Measurements from ENCODE around the gene PDE7B. TPM values are rescaled to one million over a fixed set of nuclear protein-coding genes. Genes with fewer than 3 reads are reported as not detected.

Gene PDE7B
- total RNA-seq, 4 donors from 2014 or later = 7.8 to 13.7 (median 8.6) TPM

DNA sequence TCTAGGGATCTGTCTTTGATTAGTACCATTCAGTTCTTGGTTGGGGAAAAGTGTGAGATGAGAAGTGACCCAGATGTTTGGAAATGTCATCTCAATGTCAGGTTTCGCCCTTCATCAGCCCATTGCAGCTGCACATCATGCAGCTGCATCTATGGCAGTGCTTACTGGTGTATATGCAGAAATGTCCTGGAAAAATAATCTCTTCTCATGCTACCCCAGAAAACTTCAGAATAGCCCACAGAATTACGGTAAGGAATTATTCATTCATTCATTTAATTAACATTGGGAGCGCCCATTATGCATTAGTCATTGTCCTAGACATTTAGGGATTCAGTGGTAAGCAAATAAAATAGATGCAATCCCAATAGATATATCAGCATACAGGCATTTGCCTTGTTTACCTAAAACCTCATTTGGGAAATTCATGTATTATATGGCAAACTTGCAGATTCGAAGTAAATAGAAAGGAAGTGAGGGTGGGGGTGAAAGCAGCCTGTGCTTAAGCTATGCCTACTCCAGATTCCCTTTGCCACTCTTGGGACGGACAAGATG, 89.2 kb downstream of the PDE7B start:
- Histone ChIP-seq H3K4me1 (no peaks in the 10 kb centered on the region), H3K36me3 (no peaks in the 10 kb centered on the region), H3K9me3 (no peaks in the 10 kb centered on the region), H3K27ac (no peak overlapping the region), H3K4me3 (replicated peaks in 1 of 3) (no peak overlapping the region), H3K27me3 (no peaks in the 10 kb centered on the region)
- TF ChIP-seq, protein P1, sequence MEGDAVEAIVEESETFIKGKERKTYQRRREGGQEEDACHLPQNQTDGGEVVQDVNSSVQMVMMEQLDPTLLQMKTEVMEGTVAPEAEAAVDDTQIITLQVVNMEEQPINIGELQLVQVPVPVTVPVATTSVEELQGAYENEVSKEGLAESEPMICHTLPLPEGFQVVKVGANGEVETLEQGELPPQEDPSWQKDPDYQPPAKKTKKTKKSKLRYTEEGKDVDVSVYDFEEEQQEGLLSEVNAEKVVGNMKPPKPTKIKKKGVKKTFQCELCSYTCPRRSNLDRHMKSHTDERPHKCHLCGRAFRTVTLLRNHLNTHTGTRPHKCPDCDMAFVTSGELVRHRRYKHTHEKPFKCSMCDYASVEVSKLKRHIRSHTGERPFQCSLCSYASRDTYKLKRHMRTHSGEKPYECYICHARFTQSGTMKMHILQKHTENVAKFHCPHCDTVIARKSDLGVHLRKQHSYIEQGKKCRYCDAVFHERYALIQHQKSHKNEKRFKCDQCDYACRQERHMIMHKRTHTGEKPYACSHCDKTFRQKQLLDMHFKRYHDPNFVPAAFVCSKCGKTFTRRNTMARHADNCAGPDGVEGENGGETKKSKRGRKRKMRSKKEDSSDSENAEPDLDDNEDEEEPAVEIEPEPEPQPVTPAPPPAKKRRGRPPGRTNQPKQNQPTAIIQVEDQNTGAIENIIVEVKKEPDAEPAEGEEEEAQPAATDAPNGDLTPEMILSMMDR (IDR thresholded peaks at IDR 0.05) = no peak
- no peak for TF ChIP-seq POLR2A (IDR thresholded peaks at IDR 0.05)
- DNase-seq = no peak
- intact Hi-C loops (cut with DNase I) = no loop called here
- 57 to 96% methylated on average over 5 of the region's 5 CpGs for WGBS, 2 donors

DNA sequence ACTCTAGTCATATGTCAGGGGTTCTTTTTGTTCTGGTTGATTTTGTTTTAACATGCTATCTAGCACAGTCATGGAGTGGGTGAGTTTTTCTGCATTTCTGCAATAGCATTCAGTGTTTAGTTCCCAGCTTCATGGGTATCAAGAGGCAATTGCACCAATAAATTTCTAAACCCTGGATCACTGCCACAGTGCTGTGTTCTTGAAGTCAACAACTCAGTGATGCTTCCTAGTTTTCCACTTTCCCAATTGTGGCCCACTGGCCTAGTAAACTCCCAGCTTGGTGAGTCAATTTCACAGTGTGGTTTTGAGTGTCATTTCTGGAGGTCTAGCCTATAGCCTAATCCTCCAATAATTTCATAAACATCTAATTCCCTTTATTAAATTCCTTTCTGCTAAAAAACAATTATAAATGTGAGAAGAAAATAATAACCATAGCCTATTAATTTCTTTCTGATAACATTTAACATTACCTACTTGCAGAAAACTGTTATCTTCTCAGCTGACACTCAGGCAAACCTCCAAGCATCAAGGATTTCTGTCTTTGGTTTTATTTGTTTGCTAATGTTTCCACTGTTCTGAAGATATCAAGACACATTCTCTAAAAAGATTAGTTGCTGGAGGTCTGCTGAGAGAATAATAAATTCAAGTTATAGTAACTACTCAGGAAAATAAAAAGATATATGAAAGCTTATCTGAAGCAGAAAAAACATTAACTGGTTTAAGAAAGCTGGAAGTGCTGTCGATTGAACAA, 89.9 kb downstream of the PDE7B start:
- H3K27ac ChIP-seq = no peak overlapping the region
- no peaks in the 10 kb centered on the region for H3K27me3 ChIP-seq
- H3K36me3 ChIP-seq = no peaks in the 10 kb centered on the region
- H3K4me1 ChIP-seq = no peaks in the 10 kb centered on the region
- no peak overlapping the region for H3K4me3 ChIP-seq (replicated peaks in 1 of 3)
- intact Hi-C loops (cut with DNase I) = no loop called here
- TF ChIP-seq, protein P1 (IDR thresholded peaks at IDR 0.05) = no peak
- no peak for TF ChIP-seq POLR2A (IDR thresholded peaks at IDR 0.05)
- 93 to 94% methylated on average over 1 of the region's 1 CpG for WGBS, 2 donors
- no peak for DNase-seq
- H3K9me3 ChIP-seq = no peaks in the 10 kb centered on the region

DNA sequence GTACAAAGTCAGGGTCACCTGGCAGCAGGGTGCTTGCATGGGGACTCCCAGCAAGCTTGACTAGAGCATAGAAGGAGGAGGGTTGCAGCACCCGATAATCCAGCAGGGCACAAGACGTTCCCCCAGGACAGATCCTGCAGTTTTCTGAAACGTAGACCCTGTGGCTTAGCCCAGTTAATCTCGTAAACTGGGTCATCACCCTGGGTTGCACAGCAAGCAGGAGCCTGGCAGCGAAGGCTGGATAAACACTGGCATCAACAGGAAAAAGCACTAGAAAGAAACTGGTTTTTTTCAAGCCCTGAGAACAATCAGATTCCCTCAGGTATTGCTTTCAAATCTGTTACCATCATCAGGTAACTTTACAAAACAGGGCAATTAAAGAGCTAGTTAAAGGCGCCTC, 92.6 kb downstream of the PDE7B start:
- Histone ChIP-seq H3K4me1 (no peaks in the 10 kb centered on the region), H3K36me3 (no peaks in the 10 kb centered on the region), H3K9me3 (no peaks in the 10 kb centered on the region), H3K27me3 (no peaks in the 10 kb centered on the region), H3K4me3 (replicated peaks in 1 of 3) (no peak overlapping the region), H3K27ac (no peak overlapping the region)
- TF ChIP-seq, protein P1 (IDR thresholded peaks at IDR 0.05) = no peak
- intact Hi-C loops (cut with DNase I) = no loop called here
- no peak for DNase-seq
- WGBS, 2 donors = 87 to 88% methylated on average over 6 of the region's 6 CpGs

DNA sequence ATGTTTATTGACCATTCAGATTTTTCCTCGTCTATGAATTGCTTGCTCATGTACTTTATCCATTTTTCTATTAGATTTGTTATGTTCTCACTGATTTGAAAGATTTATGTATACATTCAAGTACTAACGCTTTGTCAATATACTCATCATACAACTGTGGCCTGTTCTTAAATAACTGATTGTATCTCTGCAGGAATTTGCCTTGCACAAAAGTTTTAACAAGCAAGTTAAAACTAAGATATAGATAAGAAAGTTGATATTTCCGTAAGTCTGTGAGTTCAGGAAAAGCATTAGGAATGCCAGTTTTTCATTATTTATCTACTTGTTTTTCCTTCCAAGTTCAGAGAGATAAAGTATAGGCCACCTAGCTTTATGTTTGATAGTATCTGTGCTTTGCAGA, 95.2 kb downstream of the PDE7B start:
- intact Hi-C loops (cut with DNase I) = no loop called here
- TF ChIP-seq, protein P1 (IDR thresholded peaks at IDR 0.05) = no peak
- Histone ChIP-seq H3K27ac (no peak overlapping the region), H3K9me3 (no peaks in the 10 kb centered on the region), H3K4me3 (replicated peaks in 1 of 3) (no peak overlapping the region), H3K4me1 (no peaks in the 10 kb centered on the region), H3K36me3 (no peaks in the 10 kb centered on the region), H3K27me3 (no peaks in the 10 kb centered on the region)
- no peak for DNase-seq
- 92 to 96% methylated on average over 3 of the region's 3 CpGs for WGBS, 2 donors

DNA sequence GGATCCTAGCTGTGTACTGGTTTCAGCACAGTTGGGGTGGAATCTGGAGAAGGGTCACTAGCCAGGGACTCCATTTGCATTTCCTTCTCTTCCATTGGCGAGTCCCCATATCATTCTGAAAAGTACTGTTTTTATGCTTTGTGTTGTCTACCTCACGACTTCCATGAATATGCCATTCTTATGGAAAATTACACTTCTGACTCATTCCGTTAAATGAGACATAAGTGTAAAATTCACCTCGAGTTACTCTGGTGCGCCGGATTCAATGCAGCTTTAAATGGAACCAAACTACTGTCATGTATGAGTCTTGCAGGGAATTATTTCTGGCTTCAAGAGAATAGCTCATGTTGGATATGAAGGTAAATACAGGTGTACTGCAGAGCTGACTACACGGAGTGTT, 99.2 kb downstream of the PDE7B start:
- intact Hi-C loops (cut with DNase I) = no loop called here
- no peaks in the 10 kb centered on the region for H3K4me1 ChIP-seq
- no peak overlapping the region for H3K27ac ChIP-seq
- no peaks in the 10 kb centered on the region for H3K9me3 ChIP-seq
- no peak for TF ChIP-seq POLR2A (IDR thresholded peaks at IDR 0.05)
- TF ChIP-seq, protein P1 (IDR thresholded peaks at IDR 0.05) = no peak
- no peak for DNase-seq
- WGBS, 2 donors = 74 to 93% methylated on average over 7 of the region's 7 CpGs
- no peaks in the 10 kb centered on the region for H3K36me3 ChIP-seq
- no peaks in the 10 kb centered on the region for H3K27me3 ChIP-seq
- H3K4me3 ChIP-seq (replicated peaks in 1 of 3) = no peak overlapping the region

Measured in thyroid gland (tissue), 4 donors.